ENCODE data around the gene EXD3. TPM values are rescaled to one million over a fixed set of nuclear protein-coding genes. Genes with fewer than 3 reads are reported as not detected.

The EXD3 gene
- total and polyA plus RNA-seq, 2 donors from 2014 or later = 18.9 to 44.5 TPM

DNA sequence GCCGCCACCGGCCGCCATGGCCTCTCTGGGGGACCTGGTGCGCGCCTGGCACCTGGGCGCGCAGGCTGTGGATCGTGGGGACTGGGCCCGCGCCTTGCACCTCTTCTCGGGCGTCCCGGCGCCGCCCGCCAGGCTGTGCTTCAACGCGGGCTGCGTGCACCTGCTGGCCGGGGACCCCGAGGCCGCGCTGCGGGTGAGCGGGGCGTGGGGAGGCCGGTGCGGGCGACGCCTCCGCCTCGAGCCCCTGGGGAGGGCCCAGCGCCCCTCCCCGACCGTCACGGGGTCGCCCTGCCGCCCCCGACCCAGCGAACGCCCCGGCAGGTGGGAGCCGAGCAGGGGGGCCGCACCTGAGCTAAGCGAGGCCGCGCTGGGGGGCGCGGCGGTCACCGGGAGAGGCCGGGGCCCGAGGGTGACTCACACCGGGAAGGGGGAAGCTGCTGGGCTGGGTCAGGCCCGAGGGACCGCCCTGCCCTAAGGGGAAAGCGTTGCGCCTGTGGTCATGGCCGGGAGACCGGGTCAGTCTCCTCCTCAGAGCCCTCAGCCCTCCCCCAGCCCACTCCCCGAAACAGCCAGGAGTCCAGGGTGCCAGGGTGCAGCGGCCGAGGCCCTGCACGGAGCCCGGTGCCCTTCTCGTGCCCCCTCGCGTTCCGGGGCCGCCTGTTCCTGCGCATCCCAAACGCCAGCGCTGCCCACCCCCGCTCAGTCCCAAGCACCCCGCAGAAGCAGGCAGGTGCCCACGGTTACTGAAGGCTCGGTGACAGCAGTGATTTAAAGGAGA is 741 bp upstream of the EXD3 start:
- Histone ChIP-seq H3K27ac (ENCODE audit: low read depth in 2 of 2, low read length in 2 of 2) (peak overlapping the region; percentile 43 to 77), H3K4me3 (ENCODE audit: low read length in 3 of 3) (peak overlapping the region in 2 of 3 donors; percentile 34 to 51), H3K9ac (ENCODE audit: low read length in 3 of 3) (peak overlapping the region in 2 of 3 donors; percentile 9 to 46), H3K4me1 (ENCODE audit: control insufficient read depth in 2 of 3, insufficient read depth in 2 of 3, low read depth in 1 of 3, low read length in 3 of 3) (peaks cover 0 to 11% (median 4%) of the 10 kb centered on the region in 3 donors), H3K27me3 (ENCODE audit: control insufficient read depth, insufficient read depth, low read length) (no peaks in the 10 kb centered on the region), H3K36me3 (ENCODE audit: control insufficient read depth in 2 of 3, insufficient read depth in 3 of 3, low read length in 3 of 3) (no peaks in the 10 kb centered on the region), H3K9me3 (ENCODE audit: control insufficient read depth in 2 of 3, insufficient read depth in 1 of 3, low read length in 3 of 3) (no peaks in the 10 kb centered on the region)
- intact Hi-C loops (cut with DNase I) = no loop called here
- TF ChIP-seq, protein P1, sequence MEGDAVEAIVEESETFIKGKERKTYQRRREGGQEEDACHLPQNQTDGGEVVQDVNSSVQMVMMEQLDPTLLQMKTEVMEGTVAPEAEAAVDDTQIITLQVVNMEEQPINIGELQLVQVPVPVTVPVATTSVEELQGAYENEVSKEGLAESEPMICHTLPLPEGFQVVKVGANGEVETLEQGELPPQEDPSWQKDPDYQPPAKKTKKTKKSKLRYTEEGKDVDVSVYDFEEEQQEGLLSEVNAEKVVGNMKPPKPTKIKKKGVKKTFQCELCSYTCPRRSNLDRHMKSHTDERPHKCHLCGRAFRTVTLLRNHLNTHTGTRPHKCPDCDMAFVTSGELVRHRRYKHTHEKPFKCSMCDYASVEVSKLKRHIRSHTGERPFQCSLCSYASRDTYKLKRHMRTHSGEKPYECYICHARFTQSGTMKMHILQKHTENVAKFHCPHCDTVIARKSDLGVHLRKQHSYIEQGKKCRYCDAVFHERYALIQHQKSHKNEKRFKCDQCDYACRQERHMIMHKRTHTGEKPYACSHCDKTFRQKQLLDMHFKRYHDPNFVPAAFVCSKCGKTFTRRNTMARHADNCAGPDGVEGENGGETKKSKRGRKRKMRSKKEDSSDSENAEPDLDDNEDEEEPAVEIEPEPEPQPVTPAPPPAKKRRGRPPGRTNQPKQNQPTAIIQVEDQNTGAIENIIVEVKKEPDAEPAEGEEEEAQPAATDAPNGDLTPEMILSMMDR (IDR thresholded peaks at IDR 0.05; ENCODE audit: borderline replicate concordance, extremely low read depth, insufficient read depth) = no peak
- DNase-seq (peak in 2 of 5 donors; percentile 82 to 90), FAIRE-seq (no peak)

- Histone ChIP-seq H3K9ac (ENCODE audit: low read length in 3 of 3) (peak overlapping the region; percentile 42 to 55 (median 44)), H3K4me1 (ENCODE audit: control insufficient read depth in 2 of 3, insufficient read depth in 2 of 3, low read depth in 1 of 3, low read length in 3 of 3) (peaks cover 0 to 11% (median 4%) of the 10 kb centered on the region in 3 donors), H3K36me3 (ENCODE audit: control insufficient read depth in 2 of 3, insufficient read depth in 3 of 3, low read length in 3 of 3) (no peaks in the 10 kb centered on the region), H3K27me3 (ENCODE audit: control insufficient read depth, insufficient read depth, low read length) (no peaks in the 10 kb centered on the region), H3K27ac (ENCODE audit: low read depth in 2 of 2, low read length in 2 of 2) (no peak overlapping the region), H3K9me3 (ENCODE audit: control insufficient read depth in 2 of 3, insufficient read depth in 1 of 3, low read length in 3 of 3) (no peaks in the 10 kb centered on the region), H3K4me3 (ENCODE audit: low read length in 3 of 3) (peak overlapping the region; percentile 67 to 81 (median 76))
- FAIRE-seq (no peak), DNase-seq (no peak)
- TF ChIP-seq, protein P1 (IDR thresholded peaks at IDR 0.05; ENCODE audit: borderline replicate concordance, extremely low read depth, insufficient read depth) = no peak
- intact Hi-C loops (cut with DNase I) = no loop called here
Measured at GRCh38 chr9:137421838-137422603, 941 bp downstream of the EXD3 start.

DNA sequence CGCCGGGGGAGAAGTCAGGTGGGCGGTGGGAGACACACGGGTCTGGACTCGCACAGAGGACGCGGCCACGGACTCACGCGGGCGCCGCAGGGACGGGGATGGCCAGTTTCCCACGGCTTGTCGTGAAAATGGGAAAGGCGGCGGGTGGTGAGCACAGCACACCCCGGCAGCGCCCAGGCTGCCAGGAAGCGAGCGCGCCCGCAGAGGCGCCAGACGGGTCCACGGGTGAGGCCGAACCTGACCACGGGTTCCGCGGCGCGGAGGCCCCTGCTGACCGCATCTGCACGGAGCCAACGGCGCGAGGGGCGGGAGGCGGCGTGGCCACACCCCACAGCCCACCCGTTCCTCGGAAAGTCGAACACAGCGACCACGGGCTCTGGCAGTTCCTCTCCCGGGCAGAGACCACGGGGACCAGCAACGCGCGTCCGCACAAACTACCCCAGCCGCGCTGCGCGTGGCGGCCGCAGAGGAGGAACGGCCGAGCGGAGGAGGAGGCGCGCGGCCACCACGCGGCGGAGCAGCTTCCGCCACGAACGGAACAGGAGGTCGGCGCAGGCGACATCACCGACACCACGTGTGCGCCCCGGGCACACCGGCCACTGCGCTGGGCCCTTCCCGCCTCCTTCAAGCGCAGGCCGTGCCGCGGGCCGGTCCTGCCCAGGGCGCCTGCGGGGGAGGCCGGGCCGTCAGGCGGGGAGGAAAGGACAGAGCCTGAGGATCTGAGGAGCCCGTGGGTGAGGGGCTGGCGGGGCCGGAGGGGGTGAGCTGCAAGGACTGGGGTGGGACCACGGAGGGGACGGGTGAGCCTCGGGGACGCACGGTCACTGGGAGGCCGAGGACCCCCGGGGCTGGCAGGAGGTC is 5.6 kb downstream of the EXD3 start:
- Histone ChIP-seq H3K27ac (ENCODE audit: low read depth in 2 of 2, low read length in 2 of 2) (no peak overlapping the region), H3K9ac (ENCODE audit: low read length in 3 of 3) (no peak overlapping the region), H3K9me3 (ENCODE audit: control insufficient read depth in 2 of 3, insufficient read depth in 1 of 3, low read length in 3 of 3) (no peaks in the 10 kb centered on the region), H3K4me3 (ENCODE audit: low read length in 3 of 3) (no peak overlapping the region), H3K36me3 (ENCODE audit: control insufficient read depth in 2 of 3, insufficient read depth in 3 of 3, low read length in 3 of 3) (no peaks in the 10 kb centered on the region), H3K4me1 (ENCODE audit: control insufficient read depth in 2 of 3, insufficient read depth in 2 of 3, low read depth in 1 of 3, low read length in 3 of 3) (peaks cover 0 to 6% (median 4%) of the 10 kb centered on the region in 3 donors), H3K27me3 (ENCODE audit: control insufficient read depth, insufficient read depth, low read length) (no peaks in the 10 kb centered on the region)
- TF ChIP-seq, protein P1 (IDR thresholded peaks at IDR 0.05; ENCODE audit: borderline replicate concordance, extremely low read depth, insufficient read depth) = no peak
- intact Hi-C loops (cut with DNase I) = no loop called here
- DNase-seq (peak in 1 of 5 donors; percentile 82), FAIRE-seq (no peak)
